Panc1 (cell line): ENCODE data around the gene PCED1B. TPM values are rescaled to one million over a fixed set of nuclear protein-coding genes. Genes with fewer than 3 reads are reported as not detected.

Experiments used
- ATAC-seq: fragments of 200-7000 bp; cut with Tn5 transposase; 2 replicates; pipeline ENCODE4 v1.9.1; 2020; ENCODE audit warnings: mild to moderate bottlenecking, moderate library complexity
- BruUV-seq: library from RNA; stranded (reverse); fragments of 400-500 nt; replicated peaks from 2 replicates; lab custom pipeline; 2021; lab: Mats Ljungman, UMichigan
- CTCF ChIA-PET: fragments of 300-600 bp; sonication (Branson Sonifier 250); formaldehyde crosslinking; loops from one replicate; lab custom pipeline; 2022; ENCODE audit warnings: antibody characterized with exemption; lab: Charles Lee
- POLR2A ChIA-PET: fragments of 300-600 bp; sonication (Branson Sonifier 250); formaldehyde crosslinking; loops from one replicate; lab custom pipeline; 2022; ENCODE audit warnings: antibody characterized with exemption; lab: Charles Lee
- DNase-seq: peaks from one replicate; pipeline ENCODE4 v3.0.0-alpha.2; 2010; ENCODE audit warnings: low read depth, low spot score
- H3K27ac ChIP-seq: 2 replicates; pipeline ENCODE4 v1.5.1; 2011; ENCODE audit warnings: mild to moderate bottlenecking, low read length, inconsistent platforms
- H3K27me3 ChIP-seq: fragments of 200-500 bp; sonication (Bioruptor generic); 2 replicates; pipeline ENCODE4 v1.6.0; 2014; ENCODE audit warnings: low read length, inconsistent platforms; ENCODE audit not compliant: control insufficient read depth, insufficient read depth
- H3K36me3 ChIP-seq: fragments of 200-500 bp; sonication (Bioruptor generic); 2 replicates; pipeline ENCODE4 v1.5.1; 2014; ENCODE audit warnings: inconsistent platforms, mild to moderate bottlenecking, low read length, moderate library complexity; ENCODE audit not compliant: control insufficient read depth, insufficient read depth
- H3K4me1 ChIP-seq: 2 replicates; pipeline ENCODE4 v1.5.1; 2011; ENCODE audit warnings: inconsistent platforms, mild to moderate bottlenecking, low read length, moderate library complexity; ENCODE audit not compliant: control insufficient read depth, insufficient read depth
- H3K4me3 ChIP-seq, 2 experiments: 2 replicates each; pipeline ENCODE4 v1.5.1; 2011 to 2012; ENCODE audit warnings: low read depth in 2 of 2, low read length in 2 of 2, mild to moderate bottlenecking in 2 of 2, inconsistent platforms in 1 of 2, moderate library complexity in 1 of 2
- H3K9me3 ChIP-seq: fragments of 200-500 bp; sonication (Bioruptor generic); 2 replicates; pipeline ENCODE4 v1.5.1; 2014; ENCODE audit warnings: low read depth, mild to moderate bottlenecking, inconsistent platforms, low read length, moderate library complexity; ENCODE audit not compliant: control insufficient read depth, insufficient read depth
- POLR2AphosphoS5 ChIP-seq: IDR thresholded peaks from 2 replicates; pipeline ENCODE4 v1.6.1; 2012; ENCODE audit warnings: mild to moderate bottlenecking, low read depth, low read length, moderate library complexity
- SIN3A ChIP-seq: IDR thresholded peaks from 2 replicates; pipeline ENCODE4 v1.6.1; 2012; ENCODE audit warnings: low read depth, mild to moderate bottlenecking, low read length, moderate library complexity, borderline replicate concordance; ENCODE audit not compliant: insufficient read depth
- TCF7L2 ChIP-seq: IDR thresholded peaks from 2 replicates; pipeline ENCODE4 v1.6.1; 2011; ENCODE audit warnings: mild to moderate bottlenecking, low read depth, low read length, inconsistent platforms
- in situ Hi-C: cut with HindIII; loops from 2 replicates; pipeline ENCODE4 v1.10.0; 2016; ENCODE audit warnings: low sequenced_read_pairs, low pct_unique_long_range_greater_than_20kb
- intact Hi-C: fragments of 100-400 bp; cut with micrococcal nuclease; formaldehyde crosslinking; loops from one replicate; pipeline ENCODE4 v1.10.0; 2022; ENCODE audit not compliant: unreplicated experiment
- total RNA-seq: library from RNA; stranded (reverse); gene quantifications from one replicate; pipeline ENCODE4 v1.2.1, GENCODE V29; 2021; ENCODE audit not compliant: unreplicated experiment
- TF ChIP-seq, protein P1 (sequence below), 2 experiments: IDR thresholded peaks; 2 replicates each; pipeline ENCODE4 v1.6.1; 2011 to 2012; ENCODE audit warnings: low read depth in 2 of 2, control low read depth in 1 of 2, low read length in 1 of 2, mild to moderate bottlenecking in 1 of 2, moderate library complexity in 1 of 2; ENCODE audit not compliant: insufficient read depth in 1 of 2
- TF ChIP-seq, protein P2 (sequence below): fragments of 450-650 bp; IDR thresholded peaks from 2 replicates; pipeline ENCODE4 v1.5.1; 2017; ENCODE audit warnings: mild to moderate bottlenecking

PCED1B gene
- total RNA-seq, 1 experiment from 2014 or later: 0.82 TPM

DNA sequence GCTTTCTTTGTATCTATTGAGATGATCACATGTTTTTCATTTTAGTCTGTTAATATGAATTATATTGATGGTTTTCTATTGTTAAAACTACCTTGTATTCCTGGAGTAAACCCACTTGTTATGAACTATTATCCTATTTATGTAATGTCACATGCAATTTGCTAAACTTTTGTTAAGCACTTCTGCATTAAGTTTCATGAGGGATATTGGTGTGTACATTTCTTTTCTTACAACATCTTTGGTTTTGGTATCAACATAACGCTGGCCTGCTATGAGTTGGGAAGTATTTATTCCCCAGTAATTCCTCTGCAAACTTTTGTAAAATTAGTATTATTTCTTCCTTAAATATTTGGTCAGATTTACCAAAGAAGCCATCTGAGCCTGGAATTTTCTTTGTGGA is 46.8 kb downstream of the PCED1B start:
- in situ Hi-C loops (no loop called here), intact Hi-C loops (no loop called here)
- POLR2A ChIA-PET: no interaction called here
- no peaks in the 10 kb centered on the region for H3K4me1 ChIP-seq
- no peak for DNase-seq
- H3K9me3 ChIP-seq: no peaks in the 10 kb centered on the region
- H3K4me3 ChIP-seq: no peak overlapping the region
- TF ChIP-seq, protein P1, sequence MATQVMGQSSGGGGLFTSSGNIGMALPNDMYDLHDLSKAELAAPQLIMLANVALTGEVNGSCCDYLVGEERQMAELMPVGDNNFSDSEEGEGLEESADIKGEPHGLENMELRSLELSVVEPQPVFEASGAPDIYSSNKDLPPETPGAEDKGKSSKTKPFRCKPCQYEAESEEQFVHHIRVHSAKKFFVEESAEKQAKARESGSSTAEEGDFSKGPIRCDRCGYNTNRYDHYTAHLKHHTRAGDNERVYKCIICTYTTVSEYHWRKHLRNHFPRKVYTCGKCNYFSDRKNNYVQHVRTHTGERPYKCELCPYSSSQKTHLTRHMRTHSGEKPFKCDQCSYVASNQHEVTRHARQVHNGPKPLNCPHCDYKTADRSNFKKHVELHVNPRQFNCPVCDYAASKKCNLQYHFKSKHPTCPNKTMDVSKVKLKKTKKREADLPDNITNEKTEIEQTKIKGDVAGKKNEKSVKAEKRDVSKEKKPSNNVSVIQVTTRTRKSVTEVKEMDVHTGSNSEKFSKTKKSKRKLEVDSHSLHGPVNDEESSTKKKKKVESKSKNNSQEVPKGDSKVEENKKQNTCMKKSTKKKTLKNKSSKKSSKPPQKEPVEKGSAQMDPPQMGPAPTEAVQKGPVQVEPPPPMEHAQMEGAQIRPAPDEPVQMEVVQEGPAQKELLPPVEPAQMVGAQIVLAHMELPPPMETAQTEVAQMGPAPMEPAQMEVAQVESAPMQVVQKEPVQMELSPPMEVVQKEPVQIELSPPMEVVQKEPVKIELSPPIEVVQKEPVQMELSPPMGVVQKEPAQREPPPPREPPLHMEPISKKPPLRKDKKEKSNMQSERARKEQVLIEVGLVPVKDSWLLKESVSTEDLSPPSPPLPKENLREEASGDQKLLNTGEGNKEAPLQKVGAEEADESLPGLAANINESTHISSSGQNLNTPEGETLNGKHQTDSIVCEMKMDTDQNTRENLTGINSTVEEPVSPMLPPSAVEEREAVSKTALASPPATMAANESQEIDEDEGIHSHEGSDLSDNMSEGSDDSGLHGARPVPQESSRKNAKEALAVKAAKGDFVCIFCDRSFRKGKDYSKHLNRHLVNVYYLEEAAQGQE (IDR thresholded peaks at IDR 0.05; ENCODE audit: insufficient read depth in 1 of 2, low read depth in 2 of 2, low read length in 1 of 2): no peak
- TF ChIP-seq, protein P2, sequence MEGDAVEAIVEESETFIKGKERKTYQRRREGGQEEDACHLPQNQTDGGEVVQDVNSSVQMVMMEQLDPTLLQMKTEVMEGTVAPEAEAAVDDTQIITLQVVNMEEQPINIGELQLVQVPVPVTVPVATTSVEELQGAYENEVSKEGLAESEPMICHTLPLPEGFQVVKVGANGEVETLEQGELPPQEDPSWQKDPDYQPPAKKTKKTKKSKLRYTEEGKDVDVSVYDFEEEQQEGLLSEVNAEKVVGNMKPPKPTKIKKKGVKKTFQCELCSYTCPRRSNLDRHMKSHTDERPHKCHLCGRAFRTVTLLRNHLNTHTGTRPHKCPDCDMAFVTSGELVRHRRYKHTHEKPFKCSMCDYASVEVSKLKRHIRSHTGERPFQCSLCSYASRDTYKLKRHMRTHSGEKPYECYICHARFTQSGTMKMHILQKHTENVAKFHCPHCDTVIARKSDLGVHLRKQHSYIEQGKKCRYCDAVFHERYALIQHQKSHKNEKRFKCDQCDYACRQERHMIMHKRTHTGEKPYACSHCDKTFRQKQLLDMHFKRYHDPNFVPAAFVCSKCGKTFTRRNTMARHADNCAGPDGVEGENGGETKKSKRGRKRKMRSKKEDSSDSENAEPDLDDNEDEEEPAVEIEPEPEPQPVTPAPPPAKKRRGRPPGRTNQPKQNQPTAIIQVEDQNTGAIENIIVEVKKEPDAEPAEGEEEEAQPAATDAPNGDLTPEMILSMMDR: no peak
- TF ChIP-seq TCF7L2: no peak
- TF ChIP-seq SIN3A: no peak
- no peak for TF ChIP-seq POLR2AphosphoS5
- H3K36me3 ChIP-seq: no peaks in the 10 kb centered on the region
- ATAC-seq: no peak
- H3K27ac ChIP-seq: no peak overlapping the region
- BruUV-seq: no TSS peak
- CTCF ChIA-PET: no interaction called here
- no peaks in the 10 kb centered on the region for H3K27me3 ChIP-seq

DNA sequence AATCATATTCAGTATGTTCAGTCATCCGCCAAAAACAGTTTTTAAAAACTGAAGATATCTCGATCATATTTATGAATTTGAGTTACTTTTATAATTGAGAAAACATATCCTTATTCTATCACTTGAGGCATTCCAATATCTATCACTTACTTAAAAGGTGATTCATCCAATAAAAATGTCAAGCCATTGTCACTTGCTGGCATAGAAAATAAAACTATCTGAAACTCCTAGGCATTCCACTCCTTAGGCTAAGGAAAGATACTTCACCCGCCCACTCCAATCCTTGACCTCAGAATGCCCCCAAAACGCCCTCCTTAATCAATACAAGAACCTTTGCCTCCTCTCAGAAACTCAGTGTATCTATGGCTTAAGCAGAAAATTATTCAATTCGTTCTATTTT is 51.6 kb downstream of the PCED1B start:
- Histone ChIP-seq H3K27ac (no peak overlapping the region), H3K4me1 (no peaks in the 10 kb centered on the region), H3K27me3 (no peaks in the 10 kb centered on the region), H3K4me3 (no peak overlapping the region), H3K36me3 (no peaks in the 10 kb centered on the region), H3K9me3 (no peaks in the 10 kb centered on the region)
- intact Hi-C loops (no loop called here), in situ Hi-C loops (no loop called here)
- no TSS peak for BruUV-seq
- no peak for DNase-seq
- CTCF ChIA-PET: no interaction called here
- POLR2A ChIA-PET: no interaction called here
- TF ChIP-seq SIN3A (no peak), TCF7L2 (no peak)
- no peak for ATAC-seq

DNA sequence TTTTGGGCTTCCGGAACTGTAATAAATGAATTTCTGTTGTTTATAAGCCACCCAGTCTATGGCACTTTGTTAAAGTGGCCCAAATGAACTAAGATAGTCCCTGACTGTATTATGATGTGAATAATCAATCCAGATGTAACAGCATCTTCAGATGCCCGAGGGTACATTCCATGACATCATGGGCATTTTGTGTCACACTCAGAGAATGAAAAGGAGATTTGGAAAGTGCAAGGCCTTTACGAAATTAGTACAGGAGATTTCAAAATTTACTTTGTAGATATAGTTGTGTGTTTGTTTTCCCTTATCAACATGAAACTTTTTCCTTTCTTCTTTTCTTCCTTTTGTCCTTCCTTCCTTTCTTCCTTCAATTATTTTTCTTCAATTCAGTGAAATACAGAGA is 54.6 kb downstream of the PCED1B start:
- Histone ChIP-seq H3K9me3 (no peaks in the 10 kb centered on the region), H3K4me1 (no peaks in the 10 kb centered on the region), H3K27me3 (no peaks in the 10 kb centered on the region), H3K4me3 (no peak overlapping the region), H3K36me3 (no peaks in the 10 kb centered on the region), H3K27ac (no peak overlapping the region)
- in situ Hi-C loops: no loop called here
- intact Hi-C loops: no loop called here
- POLR2A ChIA-PET: no interaction called here
- TF ChIP-seq SIN3A (no peak), POLR2AphosphoS5 (no peak), TCF7L2 (no peak)
- TF ChIP-seq, protein P2: no peak
- TF ChIP-seq, protein P1 (IDR thresholded peaks at IDR 0.05; ENCODE audit: insufficient read depth in 1 of 2, low read depth in 2 of 2, low read length in 1 of 2): no peak
- BruUV-seq: no TSS peak
- DNase-seq: no peak
- no peak for ATAC-seq
- CTCF ChIA-PET: no interaction called here
